ENCODE data around the gene PYY. TPM values are rescaled to one million over a fixed set of nuclear protein-coding genes. Genes with fewer than 3 reads are reported as not detected.

PYY gene
- total RNA-seq, 6 donors from 2014 or later: 0.60 TPM; not detected in 5

DNA sequence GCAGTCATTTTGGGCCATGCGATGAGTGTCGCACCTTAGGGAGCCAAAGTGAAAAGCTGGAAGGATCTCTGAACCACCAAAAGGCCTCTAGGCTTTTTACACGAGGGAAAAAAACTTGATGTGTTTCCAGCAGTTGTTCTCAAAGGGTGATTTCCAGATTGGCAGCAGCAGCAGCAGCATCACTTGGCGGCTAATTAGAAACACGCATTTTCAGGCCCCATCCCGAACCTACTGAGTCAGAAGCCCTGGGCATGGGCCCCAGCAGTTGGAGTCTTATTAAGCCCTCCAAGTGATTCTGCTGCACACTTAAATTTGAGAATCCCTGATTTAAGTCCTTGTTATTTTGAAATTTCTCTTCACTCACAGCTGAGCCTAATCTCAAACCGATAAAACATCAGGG is 25.3 kb upstream of the PYY start:
- Histone ChIP-seq H3K9me3 (no peaks in the 10 kb centered on the region), H3K27me3 (peaks cover 0 to 12% (median 6%) of the 10 kb centered on the region in 4 donors), H3K4me1 (peaks cover 8 to 10% (median 9%) of the 10 kb centered on the region in 4 donors), H3K4me3 (no peak overlapping the region), H3K27ac (no peak overlapping the region), H3K36me3 (no peaks in the 10 kb centered on the region)
- ATAC-seq (ENCODE audit: low FRiP score in 2 of 2) (no peak), DNase-seq (no peak)
- WGBS, 2 donors: 81 to 83% methylated on average over 7 of the region's 7 CpGs
- TF ChIP-seq CTCF (IDR thresholded peaks at IDR 0.05): no peak
- TF ChIP-seq EP300 (IDR thresholded peaks at IDR 0.05): no peak
- no peak for TF ChIP-seq POLR2AphosphoS5 (IDR thresholded peaks at IDR 0.05)
- TF ChIP-seq POLR2A (IDR thresholded peaks at IDR 0.05): no peak

- DNase-seq: no peak
- peaks cover 0 to under 1% (median 0%) of the 10 kb centered on the region in 4 donors for H3K4me1 ChIP-seq
- no peak for TF ChIP-seq EP300 (IDR thresholded peaks at IDR 0.05)
- TF ChIP-seq POLR2AphosphoS5 (IDR thresholded peaks at IDR 0.05): no peak
- TF ChIP-seq POLR2A (IDR thresholded peaks at IDR 0.05): no peak
- no peak for TF ChIP-seq CTCF (IDR thresholded peaks at IDR 0.05)
- H3K27ac ChIP-seq: no peak overlapping the region
- no peaks in the 10 kb centered on the region for H3K9me3 ChIP-seq
- H3K36me3 ChIP-seq: no peaks in the 10 kb centered on the region
- H3K4me3 ChIP-seq: no peak overlapping the region
- no peak for ATAC-seq (ENCODE audit: low FRiP score in 2 of 2)
- WGBS, 2 donors: 81 to 86% methylated on average over 2 of the region's 2 CpGs
- peaks cover 0 to 4% (median 1%) of the 10 kb centered on the region in 4 donors for H3K27me3 ChIP-seq
These were observed 24.3 kb upstream of the PYY start for GRCh38 chr17:43978078-43978477.

GRCh38 chr17:43976963-43977837 is 23.5 kb upstream of the PYY start:
- Histone ChIP-seq H3K27ac (no peak overlapping the region), H3K9me3 (no peaks in the 10 kb centered on the region), H3K4me3 (no peak overlapping the region), H3K4me1 (no peaks in the 10 kb centered on the region), H3K27me3 (no peaks in the 10 kb centered on the region), H3K36me3 (no peaks in the 10 kb centered on the region)
- 69 to 72% methylated on average over 7 to 9 of the region's 9 CpGs for WGBS, 2 donors
- no peak for TF ChIP-seq CTCF (IDR thresholded peaks at IDR 0.05)
- TF ChIP-seq POLR2AphosphoS5 (IDR thresholded peaks at IDR 0.05): no peak
- DNase-seq: no peak
- no peak for ATAC-seq (ENCODE audit: low FRiP score in 2 of 2)

DNA sequence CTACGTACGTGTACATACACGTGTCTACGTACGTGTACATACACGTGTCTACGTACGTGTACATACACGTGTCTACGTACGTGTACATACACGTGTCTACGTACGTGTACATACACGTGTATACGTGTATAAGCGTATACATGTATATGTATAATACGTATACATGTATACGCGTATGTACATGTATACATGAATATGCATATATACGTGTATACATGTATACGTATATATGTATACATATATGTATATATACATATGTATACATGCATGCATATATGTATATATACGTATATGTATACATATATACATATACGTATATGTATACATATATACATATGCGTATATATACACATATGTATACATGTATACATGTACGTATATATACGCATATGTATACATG is 22.2 kb upstream of the PYY start:
- TF ChIP-seq POLR2A (IDR thresholded peaks at IDR 0.05): no peak
- TF ChIP-seq POLR2AphosphoS5 (IDR thresholded peaks at IDR 0.05): no peak
- TF ChIP-seq CTCF (IDR thresholded peaks at IDR 0.05): no peak
- no peak for TF ChIP-seq EP300 (IDR thresholded peaks at IDR 0.05)
- Histone ChIP-seq H3K27ac (no peak overlapping the region), H3K36me3 (no peaks in the 10 kb centered on the region), H3K4me1 (no peaks in the 10 kb centered on the region), H3K4me3 (no peak overlapping the region), H3K9me3 (no peaks in the 10 kb centered on the region), H3K27me3 (no peaks in the 10 kb centered on the region)
- DNase-seq: no peak
- ATAC-seq (ENCODE audit: low FRiP score in 2 of 2): no peak
- 63 to 87% methylated on average over 18 to 26 of the region's 27 CpGs for WGBS, 2 donors

All from upper lobe of left lung (tissue), 6 donors.